Occipital lobe (tissue), 2 donors: ENCODE measurements around the gene URB1. TPM values are rescaled to one million over a fixed set of nuclear protein-coding genes. Genes with fewer than 3 reads are reported as not detected.
"Not testable (repeated sequence)": the region's sequence is repeated elsewhere in the genome, so short reads cannot be mapped to it uniquely, and the experiment has no call there.

Experiments
- DNase-seq: peaks from one replicate; lab custom pipeline; 2025; lab: John Stamatoyannopoulos, UW
- total RNA-seq: library from RNA; depleted of rRNA; stranded (reverse); fragments of >200 nt; gene quantifications from one replicate; pipeline ENCODE4 v1.2.3, GENCODE V29; 2014

The URB1 gene, protein sequence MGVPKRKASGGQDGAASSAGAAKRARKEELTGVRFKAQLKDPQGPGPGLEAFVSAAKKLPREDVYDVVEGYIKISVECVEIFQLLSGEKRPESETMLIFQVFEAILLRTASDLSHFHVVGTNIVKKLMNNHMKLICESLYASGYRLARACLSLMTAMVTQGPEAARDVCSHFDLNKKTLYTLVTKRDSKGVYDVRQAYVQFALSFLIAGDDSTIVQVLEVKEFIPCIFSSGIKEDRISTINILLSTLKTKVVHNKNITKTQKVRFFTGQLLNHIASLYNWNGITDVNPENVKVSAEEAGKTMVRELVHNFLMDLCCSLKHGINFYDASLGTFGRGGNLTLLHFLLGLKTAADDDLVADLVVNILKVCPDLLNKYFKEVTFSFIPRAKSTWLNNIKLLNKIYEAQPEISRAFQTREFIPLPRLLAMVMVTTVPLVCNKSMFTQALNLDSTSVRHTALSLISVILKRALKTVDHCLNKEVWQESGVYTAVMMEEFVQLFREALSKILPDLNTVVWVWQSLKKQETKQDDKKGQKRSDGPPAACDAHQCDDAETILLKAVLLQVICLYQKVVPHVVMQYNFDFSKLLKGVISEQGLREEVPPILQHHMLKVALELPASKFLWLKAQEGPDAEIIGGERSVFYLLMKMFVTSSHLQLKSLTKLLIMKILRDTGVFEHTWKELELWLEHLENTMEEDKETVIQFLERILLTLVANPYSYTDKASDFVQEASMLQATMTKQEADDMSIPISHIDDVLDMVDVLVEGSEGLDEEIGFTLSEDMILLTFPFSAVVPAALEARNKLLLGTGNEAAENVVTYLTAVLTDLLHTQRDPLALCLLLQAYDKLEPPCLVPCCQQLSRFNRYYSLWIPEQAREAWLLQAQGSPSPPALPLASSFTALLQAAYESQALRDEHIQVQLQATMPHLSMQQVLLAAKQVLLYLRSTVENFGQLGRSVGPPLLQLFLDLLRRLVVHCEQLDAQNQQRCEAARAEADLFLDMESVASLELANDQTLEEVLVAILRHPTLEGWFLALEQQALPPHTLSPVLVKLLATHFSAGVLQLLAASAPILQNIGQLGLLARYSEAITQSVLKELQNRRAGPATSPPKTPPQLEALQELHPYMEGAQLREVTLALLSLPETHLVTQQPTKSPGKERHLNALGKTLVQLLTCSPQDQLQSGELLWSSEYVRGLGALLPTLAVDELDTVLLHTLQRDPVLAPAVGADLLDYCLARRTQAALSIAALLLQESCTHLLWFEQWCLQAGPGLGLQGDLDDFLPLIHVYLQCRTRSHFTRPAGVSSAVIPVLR (N-terminal part only)
- total RNA-seq, result 13.1 TPM

DNA sequence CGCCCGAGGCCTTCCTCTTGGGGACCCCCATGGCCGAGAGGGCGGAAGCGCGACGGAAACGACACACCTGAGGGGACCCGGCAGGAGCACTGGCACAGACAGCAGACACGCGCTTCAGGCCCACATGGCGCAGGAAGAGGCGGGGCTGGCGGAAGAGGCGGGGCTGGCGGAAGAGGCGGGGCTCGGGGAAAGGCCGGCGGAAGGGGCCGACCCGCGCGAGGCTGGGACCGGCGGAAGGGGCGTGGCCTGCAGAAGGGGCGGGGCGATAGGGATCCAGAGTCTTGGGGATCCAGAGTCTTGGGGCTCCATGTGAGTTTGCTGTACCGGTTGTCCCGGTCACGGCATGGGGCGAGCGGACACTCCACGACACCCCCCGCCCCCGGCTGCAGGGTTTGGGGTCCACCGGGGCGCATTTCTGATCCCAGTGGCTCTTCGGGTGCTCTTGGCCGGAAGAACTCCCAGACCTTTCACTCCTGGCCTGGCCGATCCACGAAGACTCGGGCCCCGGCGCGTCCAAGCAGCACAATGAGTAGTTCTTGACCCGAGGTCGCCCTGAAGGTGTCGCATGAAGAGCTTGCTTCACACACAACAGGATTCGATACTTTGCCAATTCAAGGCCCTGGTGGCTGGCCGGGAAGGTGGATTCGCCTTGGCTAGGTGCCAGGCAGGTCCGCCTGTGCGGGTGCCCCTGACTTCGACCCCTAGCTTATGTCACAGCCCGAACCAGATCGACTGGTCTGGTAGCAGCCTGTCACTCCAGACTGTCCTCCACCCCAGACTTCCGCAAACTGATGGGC lies at the start of gene URB1:
Gene URB1, minus strand, starts transcription at position 133 of the 797 bp plus-strand sequence. Its CDS starts 102 bp downstream, at position 31.
- DNase-seq, result peak; percentile 94

DNA sequence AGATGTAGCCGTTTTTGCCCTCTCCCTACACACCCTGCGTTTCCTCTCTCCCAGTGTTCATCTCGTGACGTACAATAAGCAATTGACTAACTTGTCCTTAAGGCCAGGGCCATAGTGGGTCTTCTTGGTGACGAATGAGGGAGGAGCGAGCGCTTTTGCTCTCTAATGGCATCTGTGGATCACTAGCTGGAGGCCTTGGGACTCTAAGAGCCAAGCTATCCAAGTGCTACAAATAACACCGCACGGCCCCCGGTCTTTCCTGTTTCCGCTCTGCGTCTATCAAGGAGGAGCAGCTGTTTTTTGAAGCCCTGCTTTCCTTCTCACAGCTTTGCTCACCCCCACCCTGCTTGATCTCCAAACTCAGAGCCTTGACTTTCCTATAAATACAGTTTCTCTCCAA lies 44.9 kb upstream of the URB1 start:
- no peak for DNase-seq

DNA sequence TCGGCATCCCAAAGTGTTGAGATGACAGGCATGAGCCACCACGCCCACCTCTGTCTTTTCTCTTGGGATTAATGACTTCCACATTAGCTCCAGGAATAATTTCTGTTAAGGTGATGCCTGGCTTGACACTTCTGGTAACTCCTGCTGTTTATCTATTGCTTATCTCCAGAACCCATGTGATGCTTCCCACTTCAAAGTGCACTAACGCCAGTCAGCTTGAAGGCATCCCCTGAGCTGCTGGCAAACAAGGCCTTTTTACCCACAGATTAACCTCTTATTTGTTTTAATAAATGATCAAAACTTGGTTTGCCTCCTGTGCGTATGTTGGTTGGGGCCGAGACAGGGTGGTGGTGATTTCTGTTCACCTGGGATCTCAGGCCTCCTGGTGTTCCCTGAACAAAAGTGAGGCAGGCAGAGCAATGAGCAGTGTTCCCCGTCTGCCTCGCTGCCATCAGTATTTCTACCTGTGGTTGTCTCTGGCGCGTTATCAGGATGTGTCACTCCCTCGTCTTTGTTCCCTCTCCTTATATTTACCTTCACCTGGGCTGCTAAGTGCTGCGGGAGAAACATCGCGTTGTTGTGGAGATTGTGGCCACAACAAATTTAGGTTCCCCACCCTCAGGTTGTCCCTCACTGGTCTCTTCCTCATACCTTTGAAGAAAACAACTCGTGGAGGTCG lies 40.3 kb upstream of the URB1 start:
- DNase-seq, result not testable (repeated sequence)

DNA sequence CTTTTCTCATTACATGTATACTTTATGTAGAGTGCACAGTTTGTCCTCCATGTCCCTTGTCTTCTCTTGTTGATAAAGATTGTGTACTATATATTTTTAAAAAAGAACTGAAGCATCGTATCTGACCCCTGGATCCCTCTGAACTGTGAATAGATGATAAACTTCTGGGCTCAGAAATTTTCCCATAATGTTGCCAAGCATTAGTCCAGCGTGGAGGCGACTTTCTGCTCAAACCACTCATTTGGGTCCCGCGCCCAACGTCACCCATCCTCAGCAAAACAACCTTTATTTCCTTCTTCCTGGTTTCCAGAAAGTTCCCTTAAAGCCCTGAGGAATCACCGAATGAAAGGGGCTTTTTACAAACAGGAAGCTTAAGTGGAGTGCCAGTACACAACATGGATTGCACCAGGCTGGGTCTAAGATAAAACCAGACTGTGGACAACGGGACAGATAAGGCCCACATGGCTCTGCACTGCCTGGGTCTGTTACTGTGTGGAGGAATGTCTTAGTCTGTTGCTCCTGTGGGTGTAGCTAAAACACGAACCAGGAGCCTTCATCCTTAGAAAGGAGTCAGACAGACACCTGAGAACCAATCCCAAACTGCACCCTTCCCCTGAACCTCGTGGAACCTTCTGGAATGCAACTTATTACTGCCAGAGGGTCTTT lies 35.3 kb upstream of the URB1 start:
- no peak for DNase-seq

DNA sequence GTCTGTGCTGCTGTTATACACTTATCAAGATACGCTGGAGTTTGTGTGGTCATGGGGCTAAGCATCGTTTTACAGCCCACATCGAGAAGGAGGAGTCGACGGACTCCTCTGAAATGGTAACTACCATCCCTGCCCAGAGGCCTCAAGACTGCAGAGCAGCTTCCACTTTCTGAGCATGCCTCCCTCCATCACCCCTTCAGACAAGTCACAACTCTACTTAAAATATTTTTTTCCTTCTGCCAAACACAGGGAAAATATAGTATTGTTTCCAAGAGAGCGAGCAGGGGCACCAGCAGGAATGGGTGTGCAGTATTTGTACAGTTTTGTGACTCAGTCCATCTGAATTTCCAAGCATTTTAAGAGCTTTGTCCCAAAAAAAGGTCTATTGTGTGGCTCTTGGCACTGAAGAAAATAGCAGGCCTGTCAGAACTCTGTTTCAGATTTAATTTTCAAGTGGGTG lies 33.8 kb upstream of the URB1 start:
- no peak for DNase-seq

DNA sequence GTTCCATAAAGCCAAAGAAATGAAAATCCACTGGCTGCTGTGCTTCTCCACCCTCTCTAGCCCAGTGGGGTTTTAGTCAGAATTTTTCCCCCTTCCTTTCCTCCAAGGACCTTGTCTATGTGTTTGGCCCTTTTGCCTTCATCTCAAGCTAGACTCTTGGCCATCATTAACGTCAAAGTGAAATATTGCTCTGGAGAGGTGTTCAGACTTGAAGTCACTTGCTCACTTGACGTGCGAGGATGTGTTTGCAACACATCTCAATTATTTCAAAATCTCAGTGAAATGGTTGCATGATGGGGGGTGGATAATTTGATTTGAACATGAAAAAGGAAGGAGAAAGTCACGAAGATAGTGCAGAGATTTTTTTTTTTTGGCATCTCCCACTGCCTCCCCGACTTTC lies 33.3 kb upstream of the URB1 start:
- no peak for DNase-seq

DNA sequence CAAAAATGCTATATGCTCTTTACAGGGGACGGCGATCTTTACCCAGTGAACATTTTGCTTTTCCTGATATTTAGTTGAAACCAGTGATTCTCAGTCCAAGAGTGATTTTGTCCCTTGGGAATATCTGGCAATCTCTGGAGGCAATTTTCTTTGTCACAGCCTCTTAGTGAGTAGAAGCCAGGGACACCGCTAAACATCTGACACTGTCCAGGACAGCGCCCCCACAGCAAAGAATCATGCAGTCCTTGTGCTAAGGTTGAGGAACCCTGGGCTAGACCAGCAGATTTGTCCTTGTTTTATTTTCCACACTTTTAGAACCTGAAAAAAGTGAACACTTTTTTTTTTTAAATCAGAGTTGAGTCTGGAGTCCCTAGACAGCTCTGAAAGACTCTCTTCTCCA lies 32.8 kb upstream of the URB1 start:
- DNase-seq, result no peak

DNA sequence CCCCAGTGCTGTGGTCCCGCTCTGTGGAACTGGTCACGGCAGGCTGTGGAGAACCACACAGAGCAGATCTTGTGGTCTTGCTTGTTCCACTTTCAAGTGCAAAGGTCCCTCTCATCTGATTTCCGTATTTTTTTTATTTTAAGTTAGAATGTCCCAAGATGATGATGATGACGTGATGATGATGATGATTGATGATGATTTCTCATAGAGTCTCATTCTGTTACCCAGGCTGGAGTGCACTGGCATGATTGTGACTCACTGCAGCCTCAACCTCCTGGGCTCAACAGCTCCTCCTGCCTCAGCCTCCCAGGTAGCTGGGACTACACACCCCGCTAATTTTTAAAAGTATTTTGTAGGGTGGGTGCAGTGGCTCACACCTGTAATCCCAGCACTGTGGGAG lies 31.9 kb upstream of the URB1 start:
- DNase-seq, result no peak

DNA sequence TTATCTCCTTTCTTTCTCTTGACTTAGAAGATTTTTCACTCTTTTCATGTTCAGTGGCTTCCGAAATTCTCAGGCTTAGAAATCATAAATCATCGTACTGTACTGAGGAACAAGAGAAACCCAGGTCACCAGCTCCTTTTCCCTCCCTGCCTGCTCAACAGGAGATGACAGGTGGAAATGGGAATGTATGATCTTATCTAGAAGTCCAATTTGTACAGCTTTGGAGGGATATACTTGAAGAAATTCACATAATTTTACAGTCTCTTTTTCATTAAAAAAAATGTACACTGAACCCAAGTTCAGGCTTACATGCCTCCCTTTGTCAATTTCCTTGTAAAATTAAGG lies 31.4 kb upstream of the URB1 start:
- DNase-seq, result no peak

DNA sequence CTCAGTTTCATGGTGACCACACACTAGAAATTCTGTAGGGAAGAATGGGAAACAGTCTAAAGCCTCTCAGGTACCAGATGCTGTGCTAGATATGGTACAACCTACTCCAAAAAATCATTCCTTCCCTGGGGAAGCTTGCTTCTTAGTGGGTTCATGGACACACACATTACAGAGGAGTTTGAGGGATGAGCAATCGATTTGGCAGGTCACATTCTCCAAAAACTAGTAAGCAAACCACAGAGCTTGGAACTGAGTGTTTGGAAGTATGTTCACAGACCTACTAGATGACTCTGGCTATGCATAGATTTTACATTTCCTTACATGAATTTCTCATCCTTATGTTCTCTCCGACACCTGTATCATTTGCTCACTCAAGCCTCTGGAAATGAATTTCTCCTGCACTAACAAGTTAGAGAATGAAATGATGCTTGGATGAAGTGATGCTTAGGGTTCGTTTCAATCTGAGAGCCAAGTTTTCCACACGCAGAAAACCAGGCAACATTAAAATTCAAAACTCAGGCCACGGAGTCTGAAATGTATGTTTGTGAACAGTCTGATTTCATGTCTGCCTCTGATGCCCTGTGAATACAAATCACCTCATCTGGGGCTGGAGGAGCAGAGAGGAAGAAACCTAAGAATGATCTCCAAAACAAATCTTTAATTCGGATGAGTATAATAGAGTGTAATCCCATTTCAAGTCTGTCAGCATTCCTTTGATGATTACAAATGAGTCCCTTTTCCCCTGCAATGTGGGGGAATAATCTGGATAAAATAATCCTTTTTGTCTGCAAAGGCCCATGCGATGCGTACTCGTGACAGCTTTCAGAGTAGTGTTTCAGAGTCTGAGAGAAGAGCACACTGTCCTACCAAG lies 30.7 kb upstream of the URB1 start:
- DNase-seq, result no peak

DNA sequence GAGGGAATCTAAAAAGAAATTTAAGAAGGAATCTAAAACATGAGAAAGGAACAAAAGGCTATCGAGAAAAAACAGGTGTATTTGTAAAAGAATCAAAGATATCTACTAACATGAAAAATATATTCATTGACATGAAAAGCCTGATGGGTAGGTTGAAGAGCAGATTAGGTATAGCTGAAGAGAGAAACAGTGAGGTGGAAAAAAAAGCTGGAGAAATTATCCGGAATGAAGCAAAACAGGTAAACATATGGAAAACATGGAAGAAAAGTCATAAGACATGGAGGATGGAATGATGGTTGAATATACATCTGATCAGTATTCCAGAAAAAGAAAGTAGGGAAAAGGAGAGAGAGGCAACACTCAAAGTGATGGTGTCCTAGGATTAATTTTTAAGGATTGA lies 29.3 kb upstream of the URB1 start:
- no peak for DNase-seq

DNA sequence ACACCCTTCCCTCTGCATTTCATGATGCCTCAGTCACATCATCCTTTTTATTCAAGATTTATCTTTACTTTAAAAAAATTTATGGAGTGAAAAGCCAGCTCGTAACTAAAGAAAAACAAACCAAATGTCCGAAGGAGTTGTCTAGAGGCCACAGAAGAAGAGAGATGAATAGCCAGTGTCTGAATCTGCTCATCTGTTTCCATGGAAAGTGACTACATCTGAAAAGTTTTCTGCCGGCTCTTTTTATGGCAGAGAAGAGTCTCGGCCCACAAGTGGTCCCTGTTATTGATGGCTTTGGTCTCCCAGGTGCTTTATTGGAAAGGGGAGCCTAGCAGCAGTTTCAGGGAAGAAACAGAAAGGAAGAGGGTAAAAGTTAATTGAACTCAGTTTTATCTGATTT lies 25.3 kb upstream of the URB1 start:
- no peak for DNase-seq

DNA sequence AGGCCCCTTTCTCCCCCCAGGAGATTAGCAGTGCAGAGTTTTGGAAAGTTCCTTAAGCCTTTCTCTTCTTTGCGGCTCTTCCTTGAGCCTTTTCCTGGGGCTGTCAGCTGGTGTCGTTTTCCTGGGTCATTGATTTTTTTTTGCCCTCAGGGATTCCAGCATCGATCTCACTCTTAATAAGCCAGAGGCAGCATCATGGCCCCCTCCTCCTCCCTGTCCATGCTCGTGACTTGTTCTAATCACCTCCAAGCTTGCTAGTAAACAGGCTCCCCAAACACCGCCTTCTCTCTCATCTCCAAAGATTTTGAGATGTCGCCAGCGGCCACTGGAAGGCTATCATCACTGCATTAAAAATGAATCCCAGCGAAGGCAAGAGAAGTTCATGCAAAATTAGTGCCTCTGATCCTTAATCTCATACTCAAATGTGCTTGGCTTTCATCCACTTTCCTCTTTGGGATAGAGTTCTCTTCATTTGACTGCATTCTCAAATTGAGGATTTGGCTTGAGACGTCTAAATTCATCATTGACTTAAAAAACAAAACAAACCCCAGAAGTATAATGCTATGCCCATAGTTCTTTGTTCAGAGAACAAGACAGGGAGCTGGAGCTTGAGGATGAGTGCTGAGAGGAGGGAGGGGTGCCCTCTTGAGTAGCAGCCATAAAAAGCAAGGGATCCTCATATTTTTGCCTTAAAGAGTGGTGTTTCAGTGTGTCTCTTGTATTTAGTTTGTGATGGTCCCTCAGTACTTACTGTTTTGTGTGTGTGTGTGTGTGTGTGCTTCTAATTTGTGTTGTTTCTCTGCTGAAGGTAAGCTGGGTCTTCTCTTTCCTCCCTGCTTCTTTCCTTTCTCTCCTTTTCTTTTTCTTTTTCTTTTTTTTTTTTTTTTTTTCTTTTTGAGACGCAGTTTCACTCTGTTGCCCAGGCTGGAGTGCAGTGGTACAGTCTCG lies 22.9 kb upstream of the URB1 start:
- DNase-seq, result no peak

DNA sequence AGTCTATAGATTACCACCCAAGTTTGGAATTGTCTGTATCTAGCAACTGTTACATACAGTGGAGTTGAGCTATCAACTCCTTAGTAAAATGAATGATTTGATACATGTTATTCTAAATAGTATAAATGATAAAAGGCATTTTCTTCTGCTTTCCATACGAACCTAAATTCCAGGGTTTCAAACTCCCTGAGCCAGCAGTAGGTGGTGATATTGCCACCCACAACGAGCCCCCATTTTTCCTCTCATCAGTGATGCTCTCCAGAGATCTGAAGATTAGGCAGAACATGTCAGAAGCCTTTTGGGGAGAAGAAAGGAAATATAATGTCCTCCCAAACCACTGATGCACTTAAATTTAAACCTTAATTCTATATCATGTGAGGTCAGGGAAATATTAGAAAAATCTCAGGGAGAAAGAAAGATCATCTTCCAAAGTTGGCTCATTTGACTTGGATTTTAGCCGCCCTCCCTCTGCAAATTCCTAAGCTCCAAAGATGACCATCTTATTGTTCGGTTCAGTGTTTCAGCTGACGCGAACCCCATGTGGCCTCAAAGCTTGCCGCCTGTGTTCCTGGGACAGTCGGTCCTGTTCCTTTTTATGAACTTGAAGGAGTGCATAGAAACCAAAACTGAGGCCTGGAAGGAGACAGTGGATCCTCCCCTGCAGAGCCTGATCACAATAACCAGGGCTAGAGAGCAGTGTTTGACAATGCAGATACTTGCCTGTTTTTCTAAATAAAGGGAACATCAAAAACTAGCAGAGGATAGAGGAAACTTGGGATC lies 22.0 kb upstream of the URB1 start:
- DNase-seq, result no peak

DNA sequence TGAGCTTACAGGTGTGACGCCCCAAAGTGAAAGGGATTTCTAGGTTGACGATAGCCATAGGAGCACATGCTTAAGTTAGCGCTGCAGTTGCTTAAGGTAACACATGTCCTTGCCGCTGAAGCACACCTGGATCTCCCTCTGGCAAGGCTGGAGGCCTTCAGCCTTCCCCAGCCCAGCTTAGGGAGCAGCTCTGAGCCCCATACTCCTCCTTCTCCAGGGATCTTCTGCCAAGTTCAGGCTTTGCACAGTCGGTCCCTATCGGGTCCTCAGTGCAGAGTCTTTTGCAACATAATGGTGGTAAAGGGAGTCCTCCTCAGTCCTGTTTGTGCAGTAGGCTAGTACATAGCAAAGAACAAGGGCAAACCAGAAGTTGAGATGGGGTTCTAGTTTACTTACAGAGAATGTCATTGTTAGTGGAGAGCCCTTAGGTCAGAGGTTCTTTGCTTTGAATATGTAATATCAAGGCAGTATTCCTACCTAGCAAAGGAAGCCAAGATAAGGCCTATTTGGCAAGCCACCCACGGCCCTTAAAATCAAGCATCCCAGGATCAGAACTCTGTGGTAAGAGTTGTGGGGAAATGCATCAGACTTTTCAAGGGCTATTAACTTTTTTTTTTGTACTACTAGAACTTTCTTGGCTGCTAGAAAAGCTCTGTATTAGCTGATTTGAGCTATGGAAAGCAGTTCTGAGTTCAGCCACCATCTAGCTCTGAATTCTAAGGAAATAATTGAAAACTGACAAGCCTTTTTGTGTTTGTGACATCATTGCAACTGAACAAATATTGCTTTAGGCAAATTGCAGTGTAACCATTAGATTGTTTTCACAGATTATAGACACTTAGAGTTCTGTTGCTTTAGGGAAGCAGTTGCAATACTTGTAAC lies 21.1 kb upstream of the URB1 start:
- DNase-seq, result no peak

DNA sequence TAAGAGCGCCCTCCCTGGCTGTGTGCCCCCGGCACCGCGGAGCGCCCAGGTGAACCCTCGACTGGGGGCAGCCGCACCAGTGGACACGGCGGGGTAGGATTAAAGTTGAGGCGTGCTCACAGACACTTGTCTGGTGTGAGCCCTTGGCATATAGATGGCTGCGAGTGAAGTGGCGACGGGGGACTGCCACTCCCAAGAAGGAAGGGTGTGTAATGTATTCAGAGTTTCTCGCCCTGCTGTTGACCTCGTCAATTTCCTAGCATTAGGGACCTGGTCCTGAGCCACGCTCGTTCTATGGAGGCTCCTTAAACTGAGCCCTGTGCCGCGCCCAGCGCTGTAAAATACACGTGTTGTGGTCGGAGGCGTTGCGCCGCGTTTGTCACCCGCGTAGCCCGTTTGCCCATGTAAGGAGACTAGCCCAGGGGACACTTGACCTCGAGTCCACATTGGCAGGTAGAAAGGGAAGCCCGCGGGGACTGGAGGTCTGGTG lies 20.2 kb upstream of the URB1 start:
- no peak for DNase-seq
